ENCODE measurements around the gene WDR31.
A peak's percentile ranks its signal among the peaks of the same experiment; 100 is the strongest.
"Not testable (repeated sequence)": the region's sequence is repeated elsewhere in the genome, so short reads cannot be mapped to it uniquely, and the experiment has no call there.

The WDR31 gene

GRCh38 chr9:113373256-113373655, 33.2 kb upstream of the WDR31 start:
- no peak overlapping the region for H3K4me3 ChIP-seq (ENCODE audit: control insufficient read depth, low read depth, low read length)
- TF ChIP-seq, protein P1, sequence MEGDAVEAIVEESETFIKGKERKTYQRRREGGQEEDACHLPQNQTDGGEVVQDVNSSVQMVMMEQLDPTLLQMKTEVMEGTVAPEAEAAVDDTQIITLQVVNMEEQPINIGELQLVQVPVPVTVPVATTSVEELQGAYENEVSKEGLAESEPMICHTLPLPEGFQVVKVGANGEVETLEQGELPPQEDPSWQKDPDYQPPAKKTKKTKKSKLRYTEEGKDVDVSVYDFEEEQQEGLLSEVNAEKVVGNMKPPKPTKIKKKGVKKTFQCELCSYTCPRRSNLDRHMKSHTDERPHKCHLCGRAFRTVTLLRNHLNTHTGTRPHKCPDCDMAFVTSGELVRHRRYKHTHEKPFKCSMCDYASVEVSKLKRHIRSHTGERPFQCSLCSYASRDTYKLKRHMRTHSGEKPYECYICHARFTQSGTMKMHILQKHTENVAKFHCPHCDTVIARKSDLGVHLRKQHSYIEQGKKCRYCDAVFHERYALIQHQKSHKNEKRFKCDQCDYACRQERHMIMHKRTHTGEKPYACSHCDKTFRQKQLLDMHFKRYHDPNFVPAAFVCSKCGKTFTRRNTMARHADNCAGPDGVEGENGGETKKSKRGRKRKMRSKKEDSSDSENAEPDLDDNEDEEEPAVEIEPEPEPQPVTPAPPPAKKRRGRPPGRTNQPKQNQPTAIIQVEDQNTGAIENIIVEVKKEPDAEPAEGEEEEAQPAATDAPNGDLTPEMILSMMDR (conservative IDR thresholded peaks at IDR 0.05; ENCODE audit: control insufficient read depth, insufficient read depth, low read depth, low read length), result no peak
- DNase-seq (ENCODE audit: low read depth), result no peak

DNA sequence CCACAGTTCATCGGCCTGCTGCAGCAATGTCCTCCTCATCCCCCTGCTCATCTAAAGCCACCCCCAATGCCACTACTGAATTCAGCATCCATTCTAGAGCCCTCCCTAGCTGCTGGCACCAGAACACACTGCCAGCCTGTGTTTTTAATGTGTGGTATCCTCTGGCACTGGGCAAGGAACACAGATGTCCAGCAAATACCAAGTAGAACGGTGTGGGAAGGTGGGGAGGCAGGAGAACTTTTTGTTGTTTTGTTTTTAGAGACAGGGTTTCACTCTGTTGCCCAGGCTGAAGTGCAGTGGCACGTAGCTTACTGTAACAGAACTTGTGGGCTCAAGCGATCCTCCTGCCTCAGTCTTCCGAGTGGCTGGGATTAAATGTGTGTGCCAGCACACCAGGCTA, 32.0 kb upstream of the WDR31 start:
- TF ChIP-seq, protein P1 (conservative IDR thresholded peaks at IDR 0.05; ENCODE audit: control insufficient read depth, insufficient read depth, low read depth, low read length), result no peak
- no peak overlapping the region for H3K4me3 ChIP-seq (ENCODE audit: control insufficient read depth, low read depth, low read length)
- no peak for DNase-seq (ENCODE audit: low read depth)

- H3K4me3 ChIP-seq (ENCODE audit: control insufficient read depth, low read depth, low read length), result no peak overlapping the region
Observed at GRCh38 chr9:113370806-113371325, 30.8 kb upstream of the WDR31 start.

DNA sequence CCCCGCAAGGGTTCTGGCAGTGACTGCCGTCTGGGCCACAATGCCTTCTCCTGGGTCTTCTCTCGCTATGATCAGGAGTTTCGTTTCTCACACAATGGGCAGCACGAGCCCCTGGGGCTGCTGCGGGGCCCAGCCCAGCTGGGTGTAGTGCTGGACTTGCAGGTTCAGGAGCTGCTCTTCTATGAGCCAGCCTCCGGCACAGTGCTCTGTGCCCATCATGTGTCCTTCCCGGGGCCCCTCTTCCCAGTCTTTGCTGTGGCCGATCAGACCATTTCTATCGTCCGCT, 29.7 kb upstream of the WDR31 start:
- H3K4me3 ChIP-seq (ENCODE audit: control insufficient read depth, low read depth, low read length), result no peak overlapping the region
- TF ChIP-seq, protein P1 (conservative IDR thresholded peaks at IDR 0.05; ENCODE audit: control insufficient read depth, insufficient read depth, low read depth, low read length), result no peak
- no peak for DNase-seq (ENCODE audit: low read depth)

More at GRCh38 chr9:113370806-113371325, 30.8 kb upstream of the WDR31 start:
- no peak for DNase-seq (ENCODE audit: low read depth)
- TF ChIP-seq, protein P1 (conservative IDR thresholded peaks at IDR 0.05; ENCODE audit: control insufficient read depth, insufficient read depth, low read depth, low read length), result no peak

DNA sequence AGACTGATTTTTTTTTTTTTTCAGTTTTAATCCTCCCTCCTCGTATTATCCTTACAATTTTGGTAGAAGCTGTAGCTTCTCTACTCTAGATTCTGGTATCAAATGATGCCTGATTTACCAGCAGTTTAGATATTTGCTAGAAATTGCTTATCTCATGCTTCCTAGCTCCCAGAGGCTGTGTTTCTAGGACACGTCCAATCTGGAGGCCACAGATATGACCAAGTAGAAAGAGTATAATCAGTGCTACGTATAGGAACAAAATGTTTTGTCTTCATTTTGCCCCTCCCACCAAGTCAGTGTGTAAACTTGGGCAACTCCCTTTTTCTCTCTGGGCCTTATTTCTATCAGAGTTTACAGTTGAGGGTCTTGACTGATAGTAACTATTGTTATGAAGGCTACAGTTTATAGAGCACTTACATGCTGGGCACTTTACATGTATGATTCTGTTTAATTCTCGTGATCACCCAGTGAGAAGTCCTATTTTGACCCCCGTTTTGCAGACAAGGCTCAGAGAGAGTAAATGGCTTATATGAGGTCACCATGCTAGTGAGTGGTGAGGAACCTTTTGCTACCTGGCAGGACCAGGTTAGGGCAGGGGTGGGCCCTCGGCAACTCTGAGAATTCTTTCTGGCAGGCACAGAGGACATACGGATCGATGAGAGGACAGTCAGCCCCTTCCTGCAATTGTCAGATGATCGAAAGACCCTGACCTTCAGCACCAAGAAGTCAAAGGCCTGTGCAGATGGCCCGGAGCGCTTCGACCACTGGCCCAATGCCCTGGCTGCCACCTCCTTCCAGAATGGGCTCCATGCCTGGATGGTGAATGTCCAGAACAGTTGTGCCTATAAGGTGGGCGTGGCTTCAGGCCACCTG, 29.1 kb upstream of the WDR31 start:
- TF ChIP-seq, protein P1 (conservative IDR thresholded peaks at IDR 0.05; ENCODE audit: control insufficient read depth, insufficient read depth, low read depth, low read length), result no peak
- no peak overlapping the region for H3K4me3 ChIP-seq (ENCODE audit: control insufficient read depth, low read depth, low read length)
- no peak for DNase-seq (ENCODE audit: low read depth)

DNA sequence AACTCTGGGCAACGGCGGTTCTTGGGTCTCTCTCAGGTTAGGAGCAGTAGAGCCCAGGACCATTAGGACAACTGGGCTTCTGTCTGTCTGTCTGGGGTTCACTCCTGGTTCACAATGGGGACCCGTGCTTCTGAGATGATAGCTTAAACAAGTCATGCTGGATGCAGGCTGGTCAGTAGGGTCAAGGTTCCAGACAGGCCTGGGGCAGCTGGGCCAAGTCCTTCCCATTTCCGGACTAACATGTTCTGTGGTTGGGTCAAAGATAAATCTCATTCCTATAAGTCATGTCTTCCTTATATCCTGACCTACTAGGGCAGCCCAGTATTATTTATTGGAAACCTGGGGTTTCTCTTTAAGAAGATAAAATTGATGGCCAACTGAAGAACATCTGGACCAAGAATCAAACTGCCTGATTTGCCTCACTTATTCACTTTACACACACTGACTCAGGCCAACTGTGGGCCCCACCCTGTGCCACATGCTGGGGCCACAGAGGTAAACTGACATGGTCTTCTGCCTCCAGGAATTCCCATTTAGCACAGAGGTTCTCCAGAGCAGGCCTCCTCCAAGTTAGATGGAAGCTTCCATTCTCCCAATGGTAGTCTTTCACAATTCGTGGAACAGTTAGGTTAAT, 28.4 kb upstream of the WDR31 start:
- no peak for DNase-seq (ENCODE audit: low read depth)
- TF ChIP-seq, protein P1 (conservative IDR thresholded peaks at IDR 0.05; ENCODE audit: control insufficient read depth, insufficient read depth, low read depth, low read length), result no peak
- H3K4me3 ChIP-seq (ENCODE audit: control insufficient read depth, low read depth, low read length), result no peak overlapping the region

DNA sequence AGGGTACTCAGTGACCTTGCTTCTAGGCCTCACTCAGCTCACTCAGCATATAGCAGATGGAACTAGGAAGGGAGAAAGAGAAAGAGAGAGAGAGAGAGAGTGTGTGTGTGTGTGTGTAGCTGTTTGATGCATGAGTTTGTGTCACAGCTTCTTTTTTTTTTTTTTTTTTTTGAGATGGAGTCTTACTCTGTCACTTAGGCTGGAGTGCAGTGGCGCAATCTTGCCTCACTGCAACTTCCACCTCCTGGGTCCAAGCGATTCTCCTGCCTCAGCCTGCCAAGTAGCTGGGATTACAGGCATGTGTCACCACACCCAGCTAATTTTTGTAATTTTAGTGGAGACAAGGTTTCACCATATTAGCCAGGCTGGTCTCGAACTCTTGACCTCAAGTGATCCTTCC, 25.6 kb upstream of the WDR31 start:
- peak; percentile 22 for DNase-seq (ENCODE audit: low read depth)
- not testable (repeated sequence) for H3K4me3 ChIP-seq (ENCODE audit: control insufficient read depth, low read depth, low read length)
